H9 (cell line): ENCODE measurements around the gene WDR4. TPM values are rescaled to one million over a fixed set of nuclear protein-coding genes. Genes with fewer than 3 reads are reported as not detected.

Experiments used
- DNase-seq: peaks from one replicate; pipeline ENCODE4 v3.0.0-alpha.2; 2017
- H2AFZ ChIP-seq: one replicate; pipeline ENCODE4 v1.6.1; 2013; ENCODE audit warnings: mild to moderate bottlenecking, low read length, control low read depth, moderate library complexity
- H2AK5ac ChIP-seq: 2 replicates; pipeline ENCODE4 v1.6.1; 2013; ENCODE audit warnings: low read length, control low read depth, mixed read lengths; ENCODE audit not compliant: insufficient read length
- H2BK120ac ChIP-seq: one replicate; pipeline ENCODE4 v1.6.1; 2013; ENCODE audit warnings: low read depth, mild to moderate bottlenecking, low read length, control low read depth, inconsistent platforms; ENCODE audit not compliant: poor library complexity, severe bottlenecking
- H2BK12ac ChIP-seq: 2 replicates; pipeline ENCODE4 v1.6.1; 2013; ENCODE audit warnings: low read length, control low read depth, mixed read lengths, low read depth; ENCODE audit not compliant: insufficient read length
- H2BK15ac ChIP-seq: 2 replicates; pipeline ENCODE4 v1.6.1; 2013; ENCODE audit warnings: low read depth, low read length, control low read depth
- H2BK20ac ChIP-seq: one replicate; pipeline ENCODE4 v1.6.1; 2013; ENCODE audit warnings: low read depth, mild to moderate bottlenecking, low read length, control low read depth, inconsistent platforms; ENCODE audit not compliant: poor library complexity, severe bottlenecking
- H2BK5ac ChIP-seq: 2 replicates; pipeline ENCODE4 v1.6.1; 2013; ENCODE audit warnings: low read length, control low read depth, mixed read lengths; ENCODE audit not compliant: insufficient read length
- H3K14ac ChIP-seq: 2 replicates; pipeline ENCODE4 v1.6.1; 2013; ENCODE audit warnings: low read length, control low read depth; ENCODE audit not compliant: insufficient read depth
- H3K18ac ChIP-seq: 2 replicates; pipeline ENCODE4 v1.6.1; 2013; ENCODE audit warnings: low read depth, mild to moderate bottlenecking, mixed read lengths, low read length, control low read depth; ENCODE audit not compliant: insufficient read length
- H3K23ac ChIP-seq: 2 replicates; pipeline ENCODE4 v1.6.1; 2013; ENCODE audit warnings: low read length, control low read depth, mixed read lengths, low read depth; ENCODE audit not compliant: insufficient read length
- H3K23me2 ChIP-seq: 2 replicates; pipeline ENCODE4 v1.6.1; 2013; ENCODE audit warnings: low read depth, mild to moderate bottlenecking, mixed read lengths, low read length, control low read depth; ENCODE audit not compliant: insufficient read length, poor library complexity, severe bottlenecking
- H3K27ac ChIP-seq: 2 replicates; pipeline ENCODE4 v1.5.1; 2013; ENCODE audit warnings: low read length, control low read depth, mixed read lengths, low read depth; ENCODE audit not compliant: insufficient read length
- H3K27me3 ChIP-seq: 2 replicates; pipeline ENCODE4 v1.6.1; 2013; ENCODE audit warnings: low read length, control low read depth, inconsistent platforms; ENCODE audit not compliant: insufficient read depth
- H3K4ac ChIP-seq: 2 replicates; pipeline ENCODE4 v1.6.1; 2013; ENCODE audit warnings: low read depth, mild to moderate bottlenecking, control low read depth, inconsistent platforms, low read length, moderate library complexity
- H3K4me1 ChIP-seq: 2 replicates; pipeline ENCODE4 v1.6.1; 2013; ENCODE audit warnings: low read length, control low read depth, inconsistent platforms; ENCODE audit not compliant: insufficient read depth
- H3K4me2 ChIP-seq: 2 replicates; pipeline ENCODE4 v1.6.1; 2013; ENCODE audit warnings: low read length, control low read depth, mixed read lengths; ENCODE audit not compliant: insufficient read length, insufficient read depth
- H3K56ac ChIP-seq: 2 replicates; pipeline ENCODE4 v1.6.1; 2013; ENCODE audit warnings: low read depth, mild to moderate bottlenecking, mixed read lengths, low read length, control low read depth; ENCODE audit not compliant: insufficient read length
- H3K79me1 ChIP-seq: 2 replicates; pipeline ENCODE4 v1.6.1; 2013; ENCODE audit warnings: low read depth, mild to moderate bottlenecking, moderate library complexity, low read length, control low read depth, inconsistent platforms; ENCODE audit not compliant: insufficient read depth, poor library complexity, severe bottlenecking
- H3K79me2 ChIP-seq: 2 replicates; pipeline ENCODE4 v1.6.1; 2013; ENCODE audit warnings: low read length, control low read depth, inconsistent platforms; ENCODE audit not compliant: insufficient read depth
- H3K9ac ChIP-seq: 2 replicates; pipeline ENCODE4 v1.6.1; 2013; ENCODE audit warnings: low read length, control low read depth, mixed read lengths; ENCODE audit not compliant: insufficient read length; ENCODE audit errors: extremely low read depth
- H3K9me3 ChIP-seq: one replicate; pipeline ENCODE4 v1.6.1; 2013; ENCODE audit warnings: low read depth, low read length, inconsistent platforms; ENCODE audit not compliant: control insufficient read depth
- H3T11ph ChIP-seq: one replicate; pipeline ENCODE4 v1.6.1; 2013; ENCODE audit warnings: mild to moderate bottlenecking, low read length, control low read depth, inconsistent platforms
- H4K20me1 ChIP-seq: one replicate; pipeline ENCODE4 v1.6.1; 2013; ENCODE audit not compliant: control insufficient read depth, insufficient read length, insufficient read depth
- H4K5ac ChIP-seq: 2 replicates; pipeline ENCODE4 v1.6.1; 2013; ENCODE audit warnings: low read depth, mild to moderate bottlenecking, mixed read lengths, low read length, control low read depth; ENCODE audit not compliant: insufficient read length
- H4K8ac ChIP-seq: replicated peaks from 2 replicates; pipeline ENCODE4 v1.6.1; 2013; ENCODE audit warnings: low read length, control low read depth, mixed read lengths, low read depth; ENCODE audit not compliant: insufficient read length
- H4K91ac ChIP-seq: 2 replicates; pipeline ENCODE4 v1.6.1; 2013; ENCODE audit warnings: low read depth, mild to moderate bottlenecking, moderate library complexity, mixed read lengths, low read length, control low read depth; ENCODE audit not compliant: insufficient read length
- H3K27ac Mint-ChIP-seq, 3 experiments: 2 replicates in 2 of 3; 3 replicates in 1 of 3; pipeline ENCODE4 v1.8.0; 2020 to 2021; ENCODE audit warnings: mixed read lengths in 3 of 3, mild to moderate bottlenecking in 1 of 3, moderate library complexity in 1 of 3
- H3K27me3 Mint-ChIP-seq: 2 replicates; pipeline ENCODE4 v1.8.0; 2021; ENCODE audit warnings: low read depth, mild to moderate bottlenecking, moderate library complexity, mixed read lengths
- H3K36me3 Mint-ChIP-seq, 3 experiments: 2 replicates in 2 of 3; 3 replicates in 1 of 3; pipeline ENCODE4 v1.8.0; 2020 to 2021; ENCODE audit warnings: low read depth in 3 of 3, mixed read lengths in 3 of 3; ENCODE audit not compliant: insufficient read depth in 1 of 3
- H3K4me1 Mint-ChIP-seq, 2 experiments: 2 replicates each; pipeline ENCODE4 v1.8.0; 2020; ENCODE audit warnings: mixed read lengths in 2 of 2
- H3K4me3 Mint-ChIP-seq, 2 experiments: 2 replicates in 1 of 2; 3 replicates in 1 of 2; pipeline ENCODE4 v1.8.0; 2020 to 2021; ENCODE audit warnings: mild to moderate bottlenecking in 2 of 2, mixed read lengths in 2 of 2, moderate library complexity in 1 of 2
- H3K9me3 Mint-ChIP-seq, 2 experiments: 2 replicates in 1 of 2; 3 replicates in 1 of 2; pipeline ENCODE4 v1.8.0; 2020; ENCODE audit warnings: mild to moderate bottlenecking in 2 of 2, mixed read lengths in 2 of 2, moderate library complexity in 1 of 2
- CTCF ChIP-seq: fragments of 200-600 bp; sonication (generic); conservative IDR thresholded peaks from 3 replicates; pipeline ENCODE4 v1.8.0; 2021; ENCODE audit warnings: antibody characterized with exemption, mild to moderate bottlenecking
- WGBS: extraction: QIAGEN DNeasy Blood & Tissue Kit; methylation state at CpG from one replicate; pipeline ENCODE4 v1.1.7; 2013; ENCODE audit warnings: missing lambda C conversion rate, low lambda C conversion rate, mixed read lengths; ENCODE audit not compliant: insufficient read length; ENCODE audit errors: extremely low coverage; 5-methylcytosine and 5-hydroxymethylcytosine counted together
- total RNA-seq: library from RNA; stranded (reverse); gene quantifications from 2 replicates; pipeline ENCODE4 v1.2.1, GENCODE V29; 2021

Gene WDR4
- total RNA-seq, 1 experiment from 2014 or later = 54.4 TPM

DNA sequence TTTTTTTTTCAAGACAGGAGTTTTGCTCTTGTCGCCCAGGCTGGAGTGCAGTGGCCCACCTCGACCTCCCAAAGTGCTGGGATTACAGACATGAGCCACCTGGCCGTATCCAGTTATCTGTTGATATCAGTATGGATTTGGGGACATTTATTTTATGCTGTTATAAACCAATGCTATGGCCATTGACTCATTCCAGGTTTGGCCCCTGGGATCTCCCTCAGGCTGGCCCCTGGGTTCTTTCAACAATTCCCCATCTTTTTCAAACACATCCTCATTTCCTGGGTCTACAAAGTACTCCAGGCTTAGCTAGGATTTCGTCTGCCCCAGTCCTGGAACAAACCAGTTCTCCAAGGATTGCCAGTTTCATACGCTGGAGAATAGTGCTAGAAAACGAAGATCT lies 44.1 kb downstream of the WDR4 start:
- H3K9me3 Mint-ChIP-seq = peaks cover 0 to 2% of the 10 kb centered on the region in 2 experiments; a peak in 1 of 5 replicates
- Histone ChIP-seq H4K20me1 (peaks cover 2% of the 10 kb centered on the region), H3K14ac (no peak overlapping the region), H3K56ac (no peak overlapping the region), H2AFZ (no peak overlapping the region), H3K4ac (no peak overlapping the region), H3K4me1 (peaks cover 4% of the 10 kb centered on the region; the same call in 1 of the 2 replicates), H2AK5ac (no peak overlapping the region), H3K18ac (no peak overlapping the region), H4K8ac (no peak overlapping the region), H2BK20ac (no peak overlapping the region), H3K79me1 (no peaks in the 10 kb centered on the region), H3K23me2 (no peaks in the 10 kb centered on the region), H3K27ac (no peak overlapping the region), H2BK15ac (no peak overlapping the region), H2BK120ac (no peak overlapping the region), H3K79me2 (no peaks in the 10 kb centered on the region), H2BK5ac (no peak overlapping the region), H3K27me3 (no peaks in the 10 kb centered on the region; the same call in 1 of the 2 replicates), H3K23ac (no peak overlapping the region), H3T11ph (no peak overlapping the region), H3K9ac (no peak overlapping the region), H3K4me2 (no peak overlapping the region), H2BK12ac (no peak overlapping the region), H3K9me3 (no peaks in the 10 kb centered on the region), H4K91ac (no peak overlapping the region), H4K5ac (no peak overlapping the region)
- peaks cover 12 to 15% of the 10 kb centered on the region in 2 experiments for H3K4me1 Mint-ChIP-seq
- peaks cover 10 to 27% (median 18%) of the 10 kb centered on the region in 3 experiments; a peak in 5 of 7 replicates for H3K36me3 Mint-ChIP-seq
- H3K27me3 Mint-ChIP-seq = peaks cover 40% of the 10 kb centered on the region
- no peak overlapping the region; a peak in 1 of 7 replicates for H3K27ac Mint-ChIP-seq
- no peak overlapping the region for H3K4me3 Mint-ChIP-seq
- no peak for TF ChIP-seq CTCF
- DNase-seq = no peak
- no CpG with 5 or more reads among the region's 6 CpGs for WGBS
